ENCODE results near the gene KIF7. TPM values are rescaled to one million over a fixed set of nuclear protein-coding genes. Genes with fewer than 3 reads are reported as not detected.

The KIF7 gene
- total and polyA plus RNA-seq, 2 experiments from 2014 or later, result 4.6 to 20.1 TPM

DNA sequence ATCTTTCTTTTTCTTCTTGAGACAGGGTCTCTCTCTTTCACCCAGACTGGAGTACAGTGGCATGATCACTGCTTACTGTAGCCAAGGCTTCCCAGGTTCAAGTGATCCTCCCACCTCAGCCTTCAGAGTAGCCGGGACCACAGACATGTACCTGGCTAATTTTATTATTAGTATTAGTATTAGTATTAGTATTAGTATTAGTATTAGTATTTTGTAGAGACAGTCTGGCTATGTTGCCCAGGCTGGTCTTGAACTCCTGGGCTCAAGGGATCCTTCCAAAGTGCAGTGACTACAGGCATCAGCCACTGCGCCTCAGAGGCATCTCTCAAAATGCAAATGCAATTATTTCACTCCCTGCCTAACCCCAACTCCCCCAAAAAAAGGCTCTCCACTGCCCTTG lies 1.7 kb downstream of the KIF7 start:
- Mint-ChIP-seq H3K27ac (no peak overlapping the region), H3K27me3 (ENCODE audit: insufficient read depth, low read depth, poor library complexity) (peaks cover 5% of the 10 kb centered on the region), H3K36me3 (ENCODE audit: low read depth) (peaks cover 17% of the 10 kb centered on the region), H3K4me3 (no peak overlapping the region), H3K9me3 (no peaks in the 10 kb centered on the region), H3K4me1 (peaks cover 10% of the 10 kb centered on the region)
- TF ChIP-seq, protein P1, sequence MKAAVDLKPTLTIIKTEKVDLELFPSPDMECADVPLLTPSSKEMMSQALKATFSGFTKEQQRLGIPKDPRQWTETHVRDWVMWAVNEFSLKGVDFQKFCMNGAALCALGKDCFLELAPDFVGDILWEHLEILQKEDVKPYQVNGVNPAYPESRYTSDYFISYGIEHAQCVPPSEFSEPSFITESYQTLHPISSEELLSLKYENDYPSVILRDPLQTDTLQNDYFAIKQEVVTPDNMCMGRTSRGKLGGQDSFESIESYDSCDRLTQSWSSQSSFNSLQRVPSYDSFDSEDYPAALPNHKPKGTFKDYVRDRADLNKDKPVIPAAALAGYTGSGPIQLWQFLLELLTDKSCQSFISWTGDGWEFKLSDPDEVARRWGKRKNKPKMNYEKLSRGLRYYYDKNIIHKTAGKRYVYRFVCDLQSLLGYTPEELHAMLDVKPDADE (IDR thresholded peaks at IDR 0.05), result no peak
- TF ChIP-seq POLR2AphosphoS5 (IDR thresholded peaks at IDR 0.05; ENCODE audit: low read depth) (no peak), NANOG (IDR thresholded peaks at IDR 0.05; ENCODE audit: borderline replicate concordance) (no peak), EZH2 (IDR thresholded peaks at IDR 0.05; ENCODE audit: low read depth, unreplicated experiment) (no peak), EZH2phosphoT487 (IDR thresholded peaks at IDR 0.05; ENCODE audit: unreplicated experiment) (no peak), STAT1 (IDR thresholded peaks at IDR 0.05; ENCODE audit: unreplicated experiment) (no peak), ZNF114 (CRISPR knock-in tag; IDR thresholded peaks at IDR 0.05) (no peak), JUNB (IDR thresholded peaks at IDR 0.05; ENCODE audit: unreplicated experiment) (no peak), ZNF331 (CRISPR knock-in tag; IDR thresholded peaks at IDR 0.05; ENCODE audit: low read depth) (no peak), CREB1 (CRISPR knock-in tag; IDR thresholded peaks at IDR 0.05; ENCODE audit: low read depth) (no peak)
- TF ChIP-seq, protein P2, sequence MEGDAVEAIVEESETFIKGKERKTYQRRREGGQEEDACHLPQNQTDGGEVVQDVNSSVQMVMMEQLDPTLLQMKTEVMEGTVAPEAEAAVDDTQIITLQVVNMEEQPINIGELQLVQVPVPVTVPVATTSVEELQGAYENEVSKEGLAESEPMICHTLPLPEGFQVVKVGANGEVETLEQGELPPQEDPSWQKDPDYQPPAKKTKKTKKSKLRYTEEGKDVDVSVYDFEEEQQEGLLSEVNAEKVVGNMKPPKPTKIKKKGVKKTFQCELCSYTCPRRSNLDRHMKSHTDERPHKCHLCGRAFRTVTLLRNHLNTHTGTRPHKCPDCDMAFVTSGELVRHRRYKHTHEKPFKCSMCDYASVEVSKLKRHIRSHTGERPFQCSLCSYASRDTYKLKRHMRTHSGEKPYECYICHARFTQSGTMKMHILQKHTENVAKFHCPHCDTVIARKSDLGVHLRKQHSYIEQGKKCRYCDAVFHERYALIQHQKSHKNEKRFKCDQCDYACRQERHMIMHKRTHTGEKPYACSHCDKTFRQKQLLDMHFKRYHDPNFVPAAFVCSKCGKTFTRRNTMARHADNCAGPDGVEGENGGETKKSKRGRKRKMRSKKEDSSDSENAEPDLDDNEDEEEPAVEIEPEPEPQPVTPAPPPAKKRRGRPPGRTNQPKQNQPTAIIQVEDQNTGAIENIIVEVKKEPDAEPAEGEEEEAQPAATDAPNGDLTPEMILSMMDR (conservative IDR thresholded peaks at IDR 0.05; ENCODE audit: low read depth in 2 of 2), result no peak
- TF ChIP-seq, protein P3, sequence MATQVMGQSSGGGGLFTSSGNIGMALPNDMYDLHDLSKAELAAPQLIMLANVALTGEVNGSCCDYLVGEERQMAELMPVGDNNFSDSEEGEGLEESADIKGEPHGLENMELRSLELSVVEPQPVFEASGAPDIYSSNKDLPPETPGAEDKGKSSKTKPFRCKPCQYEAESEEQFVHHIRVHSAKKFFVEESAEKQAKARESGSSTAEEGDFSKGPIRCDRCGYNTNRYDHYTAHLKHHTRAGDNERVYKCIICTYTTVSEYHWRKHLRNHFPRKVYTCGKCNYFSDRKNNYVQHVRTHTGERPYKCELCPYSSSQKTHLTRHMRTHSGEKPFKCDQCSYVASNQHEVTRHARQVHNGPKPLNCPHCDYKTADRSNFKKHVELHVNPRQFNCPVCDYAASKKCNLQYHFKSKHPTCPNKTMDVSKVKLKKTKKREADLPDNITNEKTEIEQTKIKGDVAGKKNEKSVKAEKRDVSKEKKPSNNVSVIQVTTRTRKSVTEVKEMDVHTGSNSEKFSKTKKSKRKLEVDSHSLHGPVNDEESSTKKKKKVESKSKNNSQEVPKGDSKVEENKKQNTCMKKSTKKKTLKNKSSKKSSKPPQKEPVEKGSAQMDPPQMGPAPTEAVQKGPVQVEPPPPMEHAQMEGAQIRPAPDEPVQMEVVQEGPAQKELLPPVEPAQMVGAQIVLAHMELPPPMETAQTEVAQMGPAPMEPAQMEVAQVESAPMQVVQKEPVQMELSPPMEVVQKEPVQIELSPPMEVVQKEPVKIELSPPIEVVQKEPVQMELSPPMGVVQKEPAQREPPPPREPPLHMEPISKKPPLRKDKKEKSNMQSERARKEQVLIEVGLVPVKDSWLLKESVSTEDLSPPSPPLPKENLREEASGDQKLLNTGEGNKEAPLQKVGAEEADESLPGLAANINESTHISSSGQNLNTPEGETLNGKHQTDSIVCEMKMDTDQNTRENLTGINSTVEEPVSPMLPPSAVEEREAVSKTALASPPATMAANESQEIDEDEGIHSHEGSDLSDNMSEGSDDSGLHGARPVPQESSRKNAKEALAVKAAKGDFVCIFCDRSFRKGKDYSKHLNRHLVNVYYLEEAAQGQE (IDR thresholded peaks at IDR 0.05; ENCODE audit: unreplicated experiment), result no peak
- TF ChIP-seq, protein P4, sequence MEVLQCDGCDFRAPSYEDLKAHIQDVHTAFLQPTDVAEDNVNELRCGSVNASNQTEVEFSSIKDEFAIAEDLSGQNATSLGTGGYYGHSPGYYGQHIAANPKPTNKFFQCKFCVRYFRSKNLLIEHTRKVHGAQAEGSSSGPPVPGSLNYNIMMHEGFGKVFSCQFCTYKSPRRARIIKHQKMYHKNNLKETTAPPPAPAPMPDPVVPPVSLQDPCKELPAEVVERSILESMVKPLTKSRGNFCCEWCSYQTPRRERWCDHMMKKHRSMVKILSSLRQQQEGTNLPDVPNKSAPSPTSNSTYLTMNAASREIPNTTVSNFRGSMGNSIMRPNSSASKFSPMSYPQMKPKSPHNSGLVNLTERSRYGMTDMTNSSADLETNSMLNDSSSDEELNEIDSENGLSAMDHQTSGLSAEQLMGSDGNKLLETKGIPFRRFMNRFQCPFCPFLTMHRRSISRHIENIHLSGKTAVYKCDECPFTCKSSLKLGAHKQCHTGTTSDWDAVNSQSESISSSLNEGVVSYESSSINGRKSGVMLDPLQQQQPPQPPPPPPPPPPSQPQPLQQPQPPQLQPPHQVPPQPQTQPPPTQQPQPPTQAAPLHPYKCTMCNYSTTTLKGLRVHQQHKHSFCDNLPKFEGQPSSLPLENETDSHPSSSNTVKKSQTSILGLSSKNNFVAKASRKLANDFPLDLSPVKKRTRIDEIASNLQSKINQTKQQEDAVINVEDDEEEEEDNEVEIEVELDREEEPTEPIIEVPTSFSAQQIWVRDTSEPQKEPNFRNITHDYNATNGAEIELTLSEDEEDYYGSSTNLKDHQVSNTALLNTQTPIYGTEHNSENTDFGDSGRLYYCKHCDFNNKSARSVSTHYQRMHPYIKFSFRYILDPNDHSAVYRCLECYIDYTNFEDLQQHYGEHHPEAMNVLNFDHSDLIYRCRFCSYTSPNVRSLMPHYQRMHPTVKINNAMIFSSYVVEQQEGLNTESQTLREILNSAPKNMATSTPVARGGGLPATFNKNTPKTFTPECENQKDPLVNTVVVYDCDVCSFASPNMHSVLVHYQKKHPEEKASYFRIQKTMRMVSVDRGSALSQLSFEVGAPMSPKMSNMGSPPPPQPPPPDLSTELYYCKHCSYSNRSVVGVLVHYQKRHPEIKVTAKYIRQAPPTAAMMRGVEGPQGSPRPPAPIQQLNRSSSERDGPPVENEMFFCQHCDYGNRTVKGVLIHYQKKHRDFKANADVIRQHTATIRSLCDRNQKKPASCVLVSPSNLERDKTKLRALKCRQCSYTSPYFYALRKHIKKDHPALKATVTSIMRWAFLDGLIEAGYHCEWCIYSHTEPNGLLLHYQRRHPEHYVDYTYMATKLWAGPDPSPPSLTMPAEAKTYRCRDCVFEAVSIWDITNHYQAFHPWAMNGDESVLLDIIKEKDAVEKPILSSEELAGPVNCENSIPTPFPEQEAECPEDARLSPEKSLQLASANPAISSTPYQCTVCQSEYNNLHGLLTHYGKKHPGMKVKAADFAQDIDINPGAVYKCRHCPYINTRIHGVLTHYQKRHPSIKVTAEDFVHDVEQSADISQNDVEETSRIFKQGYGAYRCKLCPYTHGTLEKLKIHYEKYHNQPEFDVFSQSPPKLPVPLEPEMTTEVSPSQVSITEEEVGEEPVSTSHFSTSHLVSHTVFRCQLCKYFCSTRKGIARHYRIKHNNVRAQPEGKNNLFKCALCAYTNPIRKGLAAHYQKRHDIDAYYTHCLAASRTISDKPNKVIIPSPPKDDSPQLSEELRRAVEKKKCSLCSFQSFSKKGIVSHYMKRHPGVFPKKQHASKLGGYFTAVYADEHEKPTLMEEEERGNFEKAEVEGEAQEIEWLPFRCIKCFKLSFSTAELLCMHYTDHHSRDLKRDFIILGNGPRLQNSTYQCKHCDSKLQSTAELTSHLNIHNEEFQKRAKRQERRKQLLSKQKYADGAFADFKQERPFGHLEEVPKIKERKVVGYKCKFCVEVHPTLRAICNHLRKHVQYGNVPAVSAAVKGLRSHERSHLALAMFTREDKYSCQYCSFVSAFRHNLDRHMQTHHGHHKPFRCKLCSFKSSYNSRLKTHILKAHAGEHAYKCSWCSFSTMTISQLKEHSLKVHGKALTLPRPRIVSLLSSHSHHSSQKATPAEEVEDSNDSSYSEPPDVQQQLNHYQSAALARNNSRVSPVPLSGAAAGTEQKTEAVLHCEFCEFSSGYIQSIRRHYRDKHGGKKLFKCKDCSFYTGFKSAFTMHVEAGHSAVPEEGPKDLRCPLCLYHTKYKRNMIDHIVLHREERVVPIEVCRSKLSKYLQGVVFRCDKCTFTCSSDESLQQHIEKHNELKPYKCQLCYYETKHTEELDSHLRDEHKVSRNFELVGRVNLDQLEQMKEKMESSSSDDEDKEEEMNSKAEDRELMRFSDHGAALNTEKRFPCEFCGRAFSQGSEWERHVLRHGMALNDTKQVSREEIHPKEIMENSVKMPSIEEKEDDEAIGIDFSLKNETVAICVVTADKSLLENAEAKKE (CRISPR knock-in tag; IDR thresholded peaks at IDR 0.05), result no peak
- no peaks in the 10 kb centered on the region for H3K36me3 ChIP-seq (ENCODE audit: insufficient read depth)
- H3K4me3 ChIP-seq, result no peak overlapping the region
- ATAC-seq, result no peak
- H3K4me1 ChIP-seq (ENCODE audit: insufficient read depth), result peaks cover 5% of the 10 kb centered on the region; the same call in 1 of the 2 replicates
- H3K79me2 ChIP-seq (replicated peaks; ENCODE audit: insufficient read depth), result peaks cover 16% of the 10 kb centered on the region
- H3F3A ChIP-seq (replicated peaks; ENCODE audit: low read depth), result no peaks in the 10 kb centered on the region
- H3K27ac ChIP-seq (ENCODE audit: low read depth), result no peak overlapping the region
- H3K4me2 ChIP-seq, result no peak overlapping the region
- no peaks in the 10 kb centered on the region for H3K27me3 ChIP-seq (ENCODE audit: insufficient read depth)
- no peak for DNase-seq (ENCODE audit: low spot score)
- H2AFZ ChIP-seq, result no peak overlapping the region
- H3K9me2 ChIP-seq (ENCODE audit: insufficient read depth), result no peaks in the 10 kb centered on the region
- no peaks in the 10 kb centered on the region; the same call in 1 of the 2 replicates for H4K20me1 ChIP-seq (replicated peaks; ENCODE audit: insufficient read depth)

Measured in GM23338 (cell line).